Kidney epithelial cell (primary cell): ENCODE measurements around the gene SLC35F3. TPM values are rescaled to one million over a fixed set of nuclear protein-coding genes. Genes with fewer than 3 reads are reported as not detected.

Source experiments
- DNase-seq: peaks from one replicate; pipeline ENCODE4 v3.0.0-alpha.2; 2010; ENCODE audit warnings: low read depth
- H3K27me3 ChIP-seq: 2 replicates; pipeline ENCODE4 v1.6.0; 2011; ENCODE audit warnings: low read length; ENCODE audit not compliant: control insufficient read depth, insufficient read depth
- H3K36me3 ChIP-seq: 2 replicates; pipeline ENCODE4 v1.5.1; 2011; ENCODE audit warnings: low read length; ENCODE audit not compliant: control insufficient read depth, insufficient read depth
- H3K4me3 ChIP-seq: 2 replicates; pipeline ENCODE4 v1.5.1; 2011; ENCODE audit warnings: low read depth, mild to moderate bottlenecking, control low read depth, low read length
- CTCF ChIP-seq: IDR thresholded peaks from 2 replicates; pipeline ENCODE4 v1.5.1; 2011; ENCODE audit warnings: mild to moderate bottlenecking, moderate library complexity, low read length, control low read depth, inconsistent platforms; ENCODE audit not compliant: insufficient read depth, poor library complexity, severe bottlenecking
- total RNA-seq: library from RNA; depleted of rRNA; stranded (reverse); fragments of >200 nt; gene quantifications from 2 replicates; pipeline ENCODE4 v1.2.3, GENCODE V29; 2015

SLC35F3 gene
- total RNA-seq, 1 donor from 2014 or later: 1.1 TPM

- no peak for TF ChIP-seq CTCF
- H3K27me3 ChIP-seq: no peaks in the 10 kb centered on the region
- no peaks in the 10 kb centered on the region for H3K36me3 ChIP-seq
- no peak overlapping the region for H3K4me3 ChIP-seq
- no peak for DNase-seq
Observed at GRCh38 chr1:234226819-234227165, 322.3 kb downstream of the SLC35F3 start.

DNA sequence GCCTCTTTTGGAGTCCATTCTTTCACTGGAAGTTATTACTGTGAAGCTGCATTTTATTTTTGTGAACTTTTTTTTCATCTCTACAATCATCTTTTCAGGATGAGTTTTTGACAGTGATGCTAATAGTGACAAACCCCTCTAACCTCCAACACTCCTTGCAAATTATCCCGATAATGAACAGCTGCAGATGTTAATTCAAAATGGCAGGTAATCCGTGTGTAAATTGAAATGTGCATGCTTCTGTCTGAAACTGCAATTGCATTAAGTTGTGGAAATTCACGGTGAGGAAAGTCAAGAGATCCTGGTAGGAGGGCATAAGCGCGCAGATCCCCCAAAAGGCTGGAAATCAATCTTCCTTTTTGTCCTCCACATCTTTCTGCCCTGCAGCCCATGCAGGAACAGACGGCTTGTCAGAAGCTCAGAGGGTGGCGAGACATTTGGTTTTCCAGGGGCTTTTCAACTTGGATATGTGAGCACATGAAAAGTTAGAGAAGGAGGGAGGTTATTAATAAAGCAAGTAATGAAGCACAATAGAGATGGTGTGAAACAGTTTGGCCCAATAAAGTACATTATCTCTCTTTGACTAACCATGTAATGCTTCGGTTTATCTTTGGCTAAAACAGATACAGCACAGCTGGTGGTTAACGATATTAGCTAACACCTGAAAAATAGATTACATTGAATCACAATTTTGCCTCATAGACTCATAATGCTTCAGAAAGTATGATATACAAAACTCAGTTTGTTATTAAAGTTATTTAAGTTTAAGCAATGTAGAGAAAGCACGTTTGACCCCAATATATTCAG, 325.3 kb downstream of the SLC35F3 start:
- no peak overlapping the region for H3K4me3 ChIP-seq
- no peaks in the 10 kb centered on the region for H3K36me3 ChIP-seq
- DNase-seq: no peak
- H3K27me3 ChIP-seq: no peaks in the 10 kb centered on the region
- TF ChIP-seq CTCF: no peak

GRCh38 chr1:234230414-234230862, 326.0 kb downstream of the SLC35F3 start:
- Histone ChIP-seq H3K27me3 (no peaks in the 10 kb centered on the region), H3K4me3 (no peak overlapping the region), H3K36me3 (no peaks in the 10 kb centered on the region)
- TF ChIP-seq CTCF: no peak
- DNase-seq: no peak

GRCh38 chr1:234231061-234231892, 326.8 kb downstream of the SLC35F3 start:
- no peak for DNase-seq
- H3K36me3 ChIP-seq: no peaks in the 10 kb centered on the region
- TF ChIP-seq CTCF: peak; percentile 28
- H3K4me3 ChIP-seq: no peak overlapping the region
- H3K27me3 ChIP-seq: no peaks in the 10 kb centered on the region

- no peak for TF ChIP-seq CTCF
- H3K27me3 ChIP-seq: no peaks in the 10 kb centered on the region
- H3K36me3 ChIP-seq: no peaks in the 10 kb centered on the region
Observed at GRCh38 chr1:234231893-234232276, 327.4 kb downstream of the SLC35F3 start.

DNA sequence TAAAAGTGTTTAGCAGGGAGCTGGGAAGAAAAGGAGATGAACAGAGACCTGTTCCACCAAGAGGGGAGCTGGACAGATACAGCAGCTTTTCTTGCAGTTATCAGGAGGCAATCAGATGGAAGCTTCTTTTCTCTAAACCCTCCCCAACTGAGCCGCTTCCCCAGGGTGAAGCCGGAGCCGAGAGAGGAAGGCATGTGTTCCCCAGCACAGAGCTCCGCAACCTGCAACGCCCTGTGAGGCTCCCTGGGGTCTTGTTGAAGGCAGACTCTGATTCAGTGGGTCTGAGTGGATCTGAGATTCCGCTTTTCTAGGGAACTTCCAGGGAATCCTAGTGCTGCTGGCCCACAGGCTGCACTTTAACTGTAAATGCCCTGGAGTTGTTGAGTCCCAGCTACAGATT, 329.7 kb downstream of the SLC35F3 start:
- Histone ChIP-seq H3K36me3 (no peaks in the 10 kb centered on the region), H3K27me3 (no peaks in the 10 kb centered on the region), H3K4me3 (no peak overlapping the region)
- no peak for TF ChIP-seq CTCF
- DNase-seq: no peak

More at GRCh38 chr1:234231893-234232276, 327.4 kb downstream of the SLC35F3 start:
- no peak overlapping the region for H3K4me3 ChIP-seq
- no peak for DNase-seq
